Endothelial cell of umbilical vein (primary cell): Measurements from ENCODE around the gene ZNF813.

Source experiments
- CTCF ChIP-seq, 2 donors: IDR thresholded peaks; 1 replicate in 1 of 2; 2 replicates in 1 of 2; pipeline ENCODE4 v1.5.1; 2011; ENCODE audit warnings: low read length in 2 of 2, mild to moderate bottlenecking in 2 of 2, moderate library complexity in 2 of 2, control low read depth in 1 of 2, inconsistent platforms in 1 of 2, low read depth in 1 of 2; ENCODE audit not compliant: insufficient read depth in 1 of 2; ENCODE audit errors: extremely low read depth in 1 of 2
- EZH2 ChIP-seq: IDR thresholded peaks from 2 replicates; pipeline ENCODE4 v1.6.1; 2012; ENCODE audit warnings: borderline replicate concordance, low read depth, mild to moderate bottlenecking, moderate library complexity, low read length, inconsistent platforms; ENCODE audit not compliant: severe bottlenecking
- FOS ChIP-seq: IDR thresholded peaks from 2 replicates; pipeline ENCODE4 v1.6.1; 2011; ENCODE audit warnings: mild to moderate bottlenecking, low read length, moderate library complexity, borderline replicate concordance; ENCODE audit not compliant: insufficient read depth
- POLR2A ChIP-seq: IDR thresholded peaks from 2 replicates; pipeline ENCODE4 v1.6.1; 2012; ENCODE audit warnings: low read depth, mild to moderate bottlenecking, control low read depth, low read length
- POLR2AphosphoS5 ChIP-seq: IDR thresholded peaks from 2 replicates; pipeline ENCODE4 v1.6.1; 2012; ENCODE audit warnings: low read depth, mild to moderate bottlenecking, control low read depth, low read length, moderate library complexity; ENCODE audit not compliant: insufficient read depth
- TF ChIP-seq, protein P1 (sequence below): IDR thresholded peaks from 2 replicates; pipeline ENCODE4 v1.6.1; 2011; ENCODE audit not compliant: insufficient read depth, insufficient read length

- peak; percentile 71 for TF ChIP-seq POLR2A
- no peak for TF ChIP-seq CTCF (IDR thresholded peaks at IDR 0.05; ENCODE audit: extremely low read depth in 1 of 2, insufficient read depth in 1 of 2, low read depth in 1 of 2, low read length in 2 of 2)
- peak; percentile 65 for TF ChIP-seq POLR2AphosphoS5
- TF ChIP-seq EZH2: no peak
- TF ChIP-seq, protein P1, sequence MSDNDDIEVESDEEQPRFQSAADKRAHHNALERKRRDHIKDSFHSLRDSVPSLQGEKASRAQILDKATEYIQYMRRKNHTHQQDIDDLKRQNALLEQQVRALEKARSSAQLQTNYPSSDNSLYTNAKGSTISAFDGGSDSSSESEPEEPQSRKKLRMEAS: no peak
- no peak for TF ChIP-seq FOS
Observed at GRCh38 chr19:53467485-53468262, at the start of gene ZNF813.
